Kasumi-1 (cell line): ENCODE data around the gene TAS2R9.
A peak's percentile ranks its signal among the peaks of the same experiment; 100 is the strongest.
"Not testable (repeated sequence)": the region's sequence is repeated elsewhere in the genome, so short reads cannot be mapped to it uniquely, and the experiment has no call there.

Experiments
- DNase-seq, 2 experiments: peaks; one replicate each; lab custom pipeline; 2025; lab: John Stamatoyannopoulos, UW

Gene TAS2R9

GRCh38 chr12:10810068-10810467, at the start of gene TAS2R9:
TAS2R9 (minus strand) TSS chr12:10810168; CDS start chr12:10810075, 93 bp downstream.
- no peak for DNase-seq

- no peak for DNase-seq
Measured at GRCh38 chr12:10855807-10856206, 45.8 kb upstream of the TAS2R9 start.

GRCh38 chr12:10853776-10854175, 43.8 kb upstream of the TAS2R9 start:
- no peak for DNase-seq

GRCh38 chr12:10851243-10851858, 41.4 kb upstream of the TAS2R9 start:
- DNase-seq = no peak

- peak; percentile 0 to 2 for DNase-seq
Measured at GRCh38 chr12:10849425-10849878, 39.5 kb upstream of the TAS2R9 start, which contains the start of gene PRR4. PRR4 (minus strand) TSS chr12:10849475; CDS start chr12:10849437, 38 bp downstream.

GRCh38 chr12:10847744-10848143, 37.8 kb upstream of the TAS2R9 start:
- DNase-seq = no peak

GRCh38 chr12:10842862-10843261, 32.9 kb upstream of the TAS2R9 start:
- no peak for DNase-seq

GRCh38 chr12:10838461-10838860, 28.5 kb upstream of the TAS2R9 start:
- no peak for DNase-seq

- no peak for DNase-seq
Measured at GRCh38 chr12:10829994-10830393, 20.0 kb upstream of the TAS2R9 start.

GRCh38 chr12:10826258-10826657, 16.3 kb upstream of the TAS2R9 start, which contains the start of gene TAS2R10:
TAS2R10 (minus strand) TSS chr12:10826358; CDS start chr12:10826269, 89 bp downstream.
- no peak for DNase-seq

- DNase-seq = no peak
Measured at GRCh38 chr12:10824957-10825356, 15.0 kb upstream of the TAS2R9 start.

GRCh38 chr12:10811883-10812536, 2.0 kb upstream of the TAS2R9 start:
- no peak for DNase-seq

GRCh38 chr12:10807186-10807585, 2.8 kb downstream of the TAS2R9 start, which contains the start of gene TAS2R8:
TAS2R8 (minus strand) TSS chr12:10807286; CDS start chr12:10806980, 306 bp downstream.
- DNase-seq = no peak

GRCh38 chr12:10802587-10802986, 7.4 kb downstream of the TAS2R9 start, which contains the start of gene TAS2R7:
TAS2R7 (minus strand) TSS chr12:10802627; CDS start chr12:10802570, 57 bp downstream.
- no peak for DNase-seq

GRCh38 chr12:10801741-10802140, 8.2 kb downstream of the TAS2R9 start:
- no peak for DNase-seq

- no peak for DNase-seq
Measured at GRCh38 chr12:10794222-10794621, 15.7 kb downstream of the TAS2R9 start.

- not testable (repeated sequence) for DNase-seq
Measured at GRCh38 chr12:10791769-10792168, 18.2 kb downstream of the TAS2R9 start.

GRCh38 chr12:10783252-10783651, 26.7 kb downstream of the TAS2R9 start:
- DNase-seq = no peak

- no peak for DNase-seq
Measured at GRCh38 chr12:10779103-10779502, 30.9 kb downstream of the TAS2R9 start.

- peak; percentile 25 to 45 for DNase-seq
Measured at GRCh38 chr12:10771132-10771733, 38.7 kb downstream of the TAS2R9 start.

- DNase-seq = no peak
Measured at GRCh38 chr12:10759657-10760056, 50.3 kb downstream of the TAS2R9 start.
